Fibroblast of mammary gland (primary cell): ENCODE measurements around the gene SNX7.
A peak's percentile ranks its signal among the peaks of the same experiment; 100 is the strongest.

Experiments
- DNase-seq: peaks from one replicate; pipeline ENCODE4 v3.0.0-alpha.2; 2010; ENCODE audit warnings: low read depth
- H3K4me3 ChIP-seq: 2 replicates; pipeline ENCODE4 v1.5.1; 2011; ENCODE audit warnings: low read depth, mild to moderate bottlenecking, low read length, moderate library complexity; ENCODE audit not compliant: control insufficient read depth
- CTCF ChIP-seq: conservative IDR thresholded peaks from 2 replicates; pipeline ENCODE4 v1.5.1; 2011; ENCODE audit warnings: low read depth, low read length, inconsistent platforms; ENCODE audit not compliant: control insufficient read depth, insufficient read depth

Gene SNX7

GRCh38 chr1:98659879-98660278 lies 1.6 kb upstream of the SNX7 start:
- TF ChIP-seq CTCF: no peak
- no peak for DNase-seq
- no peak overlapping the region for H3K4me3 ChIP-seq

GRCh38 chr1:98660940-98661543 lies 479 bp upstream of the SNX7 start:
- H3K4me3 ChIP-seq: peak overlapping the region; percentile 73
- no peak for DNase-seq
- TF ChIP-seq CTCF: no peak

- no peak for DNase-seq
- H3K4me3 ChIP-seq: peak overlapping the region; percentile 78
- no peak for TF ChIP-seq CTCF
Observed at GRCh38 chr1:98662356-98662670, 792 bp downstream of the SNX7 start.

- DNase-seq: peak; percentile 41
- no peak overlapping the region for H3K4me3 ChIP-seq
- no peak for TF ChIP-seq CTCF
Observed at GRCh38 chr1:98668733-98669132, 7.2 kb downstream of the SNX7 start.

- no peak overlapping the region for H3K4me3 ChIP-seq
- TF ChIP-seq CTCF: no peak
- DNase-seq: peak; percentile 68
Observed at GRCh38 chr1:98669355-98670296, 8.1 kb downstream of the SNX7 start.

GRCh38 chr1:98672189-98672588 lies 10.7 kb downstream of the SNX7 start:
- H3K4me3 ChIP-seq: no peak overlapping the region
- no peak for TF ChIP-seq CTCF
- no peak for DNase-seq
